ENCODE data around the gene TBXA2R.
"Not testable (repeated sequence)": the region's sequence is repeated elsewhere in the genome, so short reads cannot be mapped to it uniquely, and the experiment has no call there.

The TBXA2R gene

GRCh38 chr19:3576696-3577443 lies 29.8 kb downstream of the TBXA2R start:
- no peak for DNase-seq

GRCh38 chr19:3575949-3576673 lies 30.6 kb downstream of the TBXA2R start:
- no peak for DNase-seq

GRCh38 chr19:3575260-3575741 lies 31.4 kb downstream of the TBXA2R start:
- peak; percentile 16 to 41 for DNase-seq

GRCh38 chr19:3573858-3574637 lies 32.6 kb downstream of the TBXA2R start:
- DNase-seq: peak; percentile 94 to 95

GRCh38 chr19:3573162-3573857 lies 33.4 kb downstream of the TBXA2R start:
- DNase-seq: peak; percentile 36 to 44

GRCh38 chr19:3572855-3573161 lies 33.9 kb downstream of the TBXA2R start, which contains the start of gene HMG20B:
Gene HMG20B (plus strand): TSS chr19:3572944. CDS start chr19:3573310, 366 bp downstream.
- DNase-seq: no peak

- DNase-seq: peak; percentile 99
Observed at GRCh38 chr19:3572132-3572854, 34.4 kb downstream of the TBXA2R start.

GRCh38 chr19:3570606-3571011 lies 36.1 kb downstream of the TBXA2R start:
- DNase-seq: no peak

GRCh38 chr19:3570042-3570441 lies 36.6 kb downstream of the TBXA2R start:
- DNase-seq: not testable (repeated sequence)

GRCh38 chr19:3565139-3565538 lies 41.5 kb downstream of the TBXA2R start:
- no peak for DNase-seq

- DNase-seq: no peak
Observed at GRCh38 chr19:3563709-3564524, 42.8 kb downstream of the TBXA2R start.

GRCh38 chr19:3557461-3558248 lies 49.0 kb downstream of the TBXA2R start, which contains the start of gene MFSD12:
Gene MFSD12 (minus strand): TSS chr19:3557586. CDS start chr19:3557403, 183 bp downstream.
- DNase-seq: peak; percentile 96

- DNase-seq: peak; percentile 66 to 72
Observed at GRCh38 chr19:3556978-3557460, 49.7 kb downstream of the TBXA2R start.

GRCh38 chr19:3556423-3556977 lies 50.2 kb downstream of the TBXA2R start:
- no peak for DNase-seq

- no peak for DNase-seq
Observed at GRCh38 chr19:3555653-3556422, 50.8 kb downstream of the TBXA2R start.

GRCh38 chr19:3554254-3555083 lies 52.2 kb downstream of the TBXA2R start:
- DNase-seq: peak in 1 of 2 experiments; percentile 38

GRCh38 chr19:3551792-3552095 lies 54.9 kb downstream of the TBXA2R start:
- DNase-seq: no peak

All from activated CD4-positive, alpha-beta T cell treated with anti-CD3 and anti-CD28 coated beads, Interleukin-2, amount 50 U/mL, for 48 hours (primary cell).